Uterus (tissue), 2 donors: ENCODE results near the gene LRP6.

Source experiments
- POLR2A ChIP-seq, 2 donors: fragments of 450-650 bp; IDR thresholded peaks; one replicate each; pipeline ENCODE4 v1.6.1; 2016; ENCODE audit warnings: antibody characterized with exemption in 2 of 2, mild to moderate bottlenecking in 1 of 2, moderate library complexity in 1 of 2
- TF ChIP-seq, protein P1 (sequence below), 4 experiments: fragments of 200-600 bp in 2 of 4; fragments of 450-650 bp in 2 of 4; sonication (generic) in 2 of 4; IDR thresholded peaks; one replicate each; pipeline ENCODE4 v1.5.1; 2016 to 2019; ENCODE audit warnings: antibody characterized with exemption in 4 of 4, mild to moderate bottlenecking in 2 of 4, moderate library complexity in 1 of 4

DNA sequence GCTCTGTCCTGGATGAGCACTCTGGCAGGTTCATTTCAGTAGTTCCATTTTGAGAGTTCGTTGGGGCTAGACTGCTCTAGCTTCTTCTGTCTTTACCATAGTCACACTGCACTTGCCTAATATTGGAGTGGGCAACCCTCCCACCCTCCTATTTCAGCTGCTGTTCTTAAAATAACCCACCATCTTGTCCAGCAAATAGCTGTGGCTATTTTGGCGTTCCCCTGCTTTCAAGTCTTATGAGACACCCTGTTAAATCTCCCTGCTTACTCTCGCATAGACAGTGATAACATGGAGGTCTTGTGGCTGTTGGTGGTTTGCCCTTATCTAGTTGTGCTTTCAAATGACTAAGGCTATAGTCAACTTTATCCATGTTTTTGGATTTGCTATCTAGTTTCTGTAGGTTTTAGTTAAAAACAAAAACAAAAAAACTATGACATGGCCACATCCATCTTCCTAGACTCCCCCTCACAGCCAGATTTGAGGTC lies 65.5 kb downstream of the LRP6 start:
- TF ChIP-seq, protein P1, sequence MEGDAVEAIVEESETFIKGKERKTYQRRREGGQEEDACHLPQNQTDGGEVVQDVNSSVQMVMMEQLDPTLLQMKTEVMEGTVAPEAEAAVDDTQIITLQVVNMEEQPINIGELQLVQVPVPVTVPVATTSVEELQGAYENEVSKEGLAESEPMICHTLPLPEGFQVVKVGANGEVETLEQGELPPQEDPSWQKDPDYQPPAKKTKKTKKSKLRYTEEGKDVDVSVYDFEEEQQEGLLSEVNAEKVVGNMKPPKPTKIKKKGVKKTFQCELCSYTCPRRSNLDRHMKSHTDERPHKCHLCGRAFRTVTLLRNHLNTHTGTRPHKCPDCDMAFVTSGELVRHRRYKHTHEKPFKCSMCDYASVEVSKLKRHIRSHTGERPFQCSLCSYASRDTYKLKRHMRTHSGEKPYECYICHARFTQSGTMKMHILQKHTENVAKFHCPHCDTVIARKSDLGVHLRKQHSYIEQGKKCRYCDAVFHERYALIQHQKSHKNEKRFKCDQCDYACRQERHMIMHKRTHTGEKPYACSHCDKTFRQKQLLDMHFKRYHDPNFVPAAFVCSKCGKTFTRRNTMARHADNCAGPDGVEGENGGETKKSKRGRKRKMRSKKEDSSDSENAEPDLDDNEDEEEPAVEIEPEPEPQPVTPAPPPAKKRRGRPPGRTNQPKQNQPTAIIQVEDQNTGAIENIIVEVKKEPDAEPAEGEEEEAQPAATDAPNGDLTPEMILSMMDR (IDR thresholded peaks at IDR 0.05), result no peak
- no peak for TF ChIP-seq POLR2A (IDR thresholded peaks at IDR 0.05)
